Psoas muscle (tissue), 8 donors: ENCODE measurements around the gene SPRED1. TPM values are rescaled to one million over a fixed set of nuclear protein-coding genes. Genes with fewer than 3 reads are reported as not detected.

Source experiments
- ATAC-seq, 4 donors: fragments of 200-7000 bp; cut with Tn5 transposase; one replicate each; pipeline ENCODE4 v1.9.1; 2020; ENCODE audit warnings: moderate library complexity in 3 of 4, mild to moderate bottlenecking in 2 of 4
- DNase-seq, 2 donors: peaks; one replicate each; pipeline ENCODE4 v3.0.0-alpha.2; 2020
- H3K27ac ChIP-seq: fragments of 200-600 bp; one replicate; pipeline ENCODE4 v1.8.0; 2022
- H3K27me3 ChIP-seq, 3 donors: fragments of 200-600 bp in 1 of 3; one replicate each; pipeline versions ENCODE4 v1.6.1 to v1.8.0; 2013 to 2022; ENCODE audit warnings: low read length in 2 of 3, mild to moderate bottlenecking in 2 of 3, moderate library complexity in 1 of 3; ENCODE audit not compliant: insufficient read depth in 3 of 3
- H3K36me3 ChIP-seq, 2 donors: fragments of 200-600 bp in 1 of 2; one replicate each; pipeline versions ENCODE4 v1.6.1 to v1.8.0; 2013 to 2022; ENCODE audit warnings: low read depth in 1 of 2, mild to moderate bottlenecking in 1 of 2, moderate library complexity in 1 of 2; ENCODE audit not compliant: insufficient read depth in 1 of 2
- H3K4me1 ChIP-seq: fragments of 200-600 bp; one replicate; pipeline ENCODE4 v1.8.0; 2022
- H3K4me3 ChIP-seq: fragments of 200-600 bp; one replicate; pipeline ENCODE4 v1.8.0; 2022; ENCODE audit warnings: mild to moderate bottlenecking
- H3K9me3 ChIP-seq: fragments of 200-600 bp; one replicate; pipeline ENCODE4 v1.8.0; 2022
- WGBS, 3 donors: extraction: QIAGEN DNeasy Blood & Tissue Kit; methylation state at CpG; one replicate each; pipeline versions ENCODE4 v1.1.6 to v1.1.7; 2013; 5-methylcytosine and 5-hydroxymethylcytosine counted together
- intact Hi-C, 2 donors: fragments of 100-400 bp; cut with DNase I; formaldehyde crosslinking; loops; one replicate each; pipeline versions ENCODE4 v1.11.0 to v1.14.2; 2022
- polyA plus RNA-seq, 3 donors: library from polyadenylated mRNA; stranded (reverse); fragments of 200-250 nt; gene quantifications; one replicate each; pipeline ENCODE4 v1.2.3, GENCODE V29; 2013
- total RNA-seq, 4 donors: library from RNA; stranded (reverse); fragmentation: NEBNext Ultra II Directional in 2 of 4; extraction: Animal tissue kit (Norgen Biotek cat#: 25700) in 2 of 4; gene quantifications; one replicate each; pipeline versions ENCODE4 v1.2.1 to v1.2.4, GENCODE V29; 2021 to 2023
- TF ChIP-seq, protein P1 (sequence below): fragments of 200-600 bp; IDR thresholded peaks from one replicate; pipeline ENCODE4 v1.8.0; 2022; ENCODE audit warnings: antibody characterized with exemption
- donor health status: healthy with polysubstance abuse.
- donor health status: DM: no; HTN: no; CAD: no; lungs with moderate emphysema.
- donor health status: Bipolar disorder and iron deficiency.
- donor health status: healthy.
- donor health status: DM: yes; HTN: yes; CAD: no.
- donor health status: DM: no; HTN: no; CAD: no.
- donor health status: DM: no; HTN: no; CAD: no.
- donor health status: DM: yes; HTN: yes; CAD: no.

Gene SPRED1
- total and polyA plus RNA-seq, 7 donors, result 0.98 to 7.1 (median 4.2) TPM

DNA sequence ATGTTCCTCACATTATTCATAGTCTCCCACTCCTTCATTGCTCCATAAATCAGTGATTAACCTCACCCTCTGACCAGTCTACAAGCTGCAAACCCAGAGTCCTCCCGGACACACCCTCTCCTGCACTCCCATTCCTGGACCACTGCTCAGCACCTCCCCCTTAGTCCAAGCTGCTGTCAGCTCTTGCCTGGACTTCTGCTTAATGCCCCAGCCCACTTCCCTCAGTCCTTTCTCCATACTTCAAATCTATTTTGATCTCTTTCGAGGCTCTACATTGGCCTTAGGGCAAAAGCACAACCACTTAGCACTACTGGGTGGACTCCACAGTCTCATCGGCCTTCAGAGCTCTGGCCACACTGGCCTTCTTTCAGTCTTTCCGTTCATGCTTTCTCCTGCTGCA, 121.9 kb downstream of the SPRED1 start:
- Histone ChIP-seq H3K27ac (no peak overlapping the region), H3K36me3 (no peaks in the 10 kb centered on the region), H3K4me1 (peaks cover 7% of the 10 kb centered on the region), H3K4me3 (no peak overlapping the region), H3K27me3 (no peaks in the 10 kb centered on the region), H3K9me3 (no peaks in the 10 kb centered on the region)
- intact Hi-C loops, result no loop called here
- 49 to 63% (median 62%) methylated on average over 4 of the region's 4 CpGs for WGBS, 3 donors
- peak in 1 of 4 donors; percentile 35 for ATAC-seq
- TF ChIP-seq, protein P1, sequence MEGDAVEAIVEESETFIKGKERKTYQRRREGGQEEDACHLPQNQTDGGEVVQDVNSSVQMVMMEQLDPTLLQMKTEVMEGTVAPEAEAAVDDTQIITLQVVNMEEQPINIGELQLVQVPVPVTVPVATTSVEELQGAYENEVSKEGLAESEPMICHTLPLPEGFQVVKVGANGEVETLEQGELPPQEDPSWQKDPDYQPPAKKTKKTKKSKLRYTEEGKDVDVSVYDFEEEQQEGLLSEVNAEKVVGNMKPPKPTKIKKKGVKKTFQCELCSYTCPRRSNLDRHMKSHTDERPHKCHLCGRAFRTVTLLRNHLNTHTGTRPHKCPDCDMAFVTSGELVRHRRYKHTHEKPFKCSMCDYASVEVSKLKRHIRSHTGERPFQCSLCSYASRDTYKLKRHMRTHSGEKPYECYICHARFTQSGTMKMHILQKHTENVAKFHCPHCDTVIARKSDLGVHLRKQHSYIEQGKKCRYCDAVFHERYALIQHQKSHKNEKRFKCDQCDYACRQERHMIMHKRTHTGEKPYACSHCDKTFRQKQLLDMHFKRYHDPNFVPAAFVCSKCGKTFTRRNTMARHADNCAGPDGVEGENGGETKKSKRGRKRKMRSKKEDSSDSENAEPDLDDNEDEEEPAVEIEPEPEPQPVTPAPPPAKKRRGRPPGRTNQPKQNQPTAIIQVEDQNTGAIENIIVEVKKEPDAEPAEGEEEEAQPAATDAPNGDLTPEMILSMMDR, result no peak
- DNase-seq, result no peak

DNA sequence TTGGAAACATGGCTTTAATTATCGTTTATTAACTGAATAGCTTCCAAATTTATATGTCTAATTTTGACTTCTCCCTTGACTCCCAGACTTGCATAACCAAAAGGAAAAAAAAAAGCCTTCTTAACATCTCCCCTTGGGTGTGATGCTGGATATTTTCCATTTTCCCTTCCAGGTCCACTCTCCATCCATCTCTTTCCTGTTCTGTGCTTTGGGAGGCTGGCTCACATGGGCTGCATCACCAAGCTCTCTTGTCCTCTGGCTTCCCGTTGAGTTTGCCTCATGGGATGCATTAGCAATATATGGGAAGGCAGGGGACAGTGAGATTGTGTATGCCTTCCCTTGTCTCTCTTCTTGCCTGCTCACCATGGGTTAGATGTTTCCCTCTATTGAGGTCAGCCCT, 123.4 kb downstream of the SPRED1 start:
- ATAC-seq (no peak), DNase-seq (no peak)
- Histone ChIP-seq H3K36me3 (no peaks in the 10 kb centered on the region), H3K27ac (peak overlapping the region; percentile 13), H3K4me1 (peaks cover 7% of the 10 kb centered on the region), H3K9me3 (no peaks in the 10 kb centered on the region), H3K27me3 (no peaks in the 10 kb centered on the region), H3K4me3 (no peak overlapping the region)
- intact Hi-C loops, result no loop called here
- WGBS, 3 donors, result 65 to 67% (median 67%) methylated on average over 2 of the region's 2 CpGs
- TF ChIP-seq, protein P1, result no peak

DNA sequence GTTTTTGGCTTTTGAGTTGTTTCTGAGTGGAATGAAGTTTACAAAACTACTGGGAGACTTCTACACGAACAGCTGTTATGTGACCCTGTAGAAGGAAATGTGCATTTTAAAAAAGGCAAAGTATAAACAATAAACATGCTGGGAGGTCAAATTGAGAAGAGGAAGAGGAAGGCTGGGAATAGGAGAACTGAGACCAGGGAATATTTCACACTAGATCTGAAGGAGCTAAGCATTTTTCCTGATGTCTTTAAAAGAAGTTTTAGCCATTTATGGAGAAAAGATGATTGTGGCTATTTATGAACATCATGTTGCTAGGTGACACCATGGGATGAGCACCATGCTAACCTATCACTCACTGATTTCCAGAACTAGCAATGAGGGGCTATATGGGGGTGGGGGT, 125.0 kb downstream of the SPRED1 start:
- Histone ChIP-seq H3K4me1 (peaks cover 7% of the 10 kb centered on the region), H3K9me3 (no peaks in the 10 kb centered on the region), H3K4me3 (no peak overlapping the region), H3K27me3 (no peaks in the 10 kb centered on the region), H3K36me3 (no peaks in the 10 kb centered on the region), H3K27ac (peak overlapping the region; percentile 33)
- DNase-seq, result no peak
- ATAC-seq, result no peak
- intact Hi-C loops, result no loop called here
- TF ChIP-seq, protein P1, result no peak
- 15 to 37% (median 15%) methylated on average over 1 of the region's 1 CpG for WGBS, 3 donors

DNA sequence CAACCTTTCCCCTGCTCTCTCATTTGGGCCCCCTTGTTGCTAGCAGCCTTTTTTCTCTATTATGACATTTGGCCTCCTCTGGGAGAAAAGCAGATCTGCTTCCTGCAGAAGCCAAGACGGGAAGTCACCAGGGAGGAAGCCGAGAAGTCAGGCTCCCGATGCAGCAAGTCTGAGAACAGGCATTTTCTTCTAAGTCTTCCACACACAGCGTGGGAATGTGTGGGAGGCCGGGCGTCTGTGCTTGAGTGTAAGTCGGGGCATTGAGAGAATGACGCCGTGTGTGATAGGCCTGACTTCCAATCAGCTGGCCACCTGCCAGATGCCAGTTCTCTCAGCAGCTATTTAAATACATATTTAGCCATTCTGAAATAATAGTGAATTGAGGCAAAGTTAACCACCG, 125.5 kb downstream of the SPRED1 start:
- peak; percentile 47 to 63 for DNase-seq
- intact Hi-C loops, result no loop called here
- TF ChIP-seq, protein P1, result no peak
- no peaks in the 10 kb centered on the region for H3K9me3 ChIP-seq
- no peaks in the 10 kb centered on the region for H3K27me3 ChIP-seq
- no peaks in the 10 kb centered on the region for H3K36me3 ChIP-seq
- 12 to 20% (median 16%) methylated on average over 10 of the region's 10 CpGs for WGBS, 3 donors
- H3K4me1 ChIP-seq, result peaks cover 7% of the 10 kb centered on the region
- H3K4me3 ChIP-seq, result no peak overlapping the region
- H3K27ac ChIP-seq, result peak overlapping the region; percentile 33
- ATAC-seq, result peak in 2 of 4 donors; percentile 40 to 47

DNA sequence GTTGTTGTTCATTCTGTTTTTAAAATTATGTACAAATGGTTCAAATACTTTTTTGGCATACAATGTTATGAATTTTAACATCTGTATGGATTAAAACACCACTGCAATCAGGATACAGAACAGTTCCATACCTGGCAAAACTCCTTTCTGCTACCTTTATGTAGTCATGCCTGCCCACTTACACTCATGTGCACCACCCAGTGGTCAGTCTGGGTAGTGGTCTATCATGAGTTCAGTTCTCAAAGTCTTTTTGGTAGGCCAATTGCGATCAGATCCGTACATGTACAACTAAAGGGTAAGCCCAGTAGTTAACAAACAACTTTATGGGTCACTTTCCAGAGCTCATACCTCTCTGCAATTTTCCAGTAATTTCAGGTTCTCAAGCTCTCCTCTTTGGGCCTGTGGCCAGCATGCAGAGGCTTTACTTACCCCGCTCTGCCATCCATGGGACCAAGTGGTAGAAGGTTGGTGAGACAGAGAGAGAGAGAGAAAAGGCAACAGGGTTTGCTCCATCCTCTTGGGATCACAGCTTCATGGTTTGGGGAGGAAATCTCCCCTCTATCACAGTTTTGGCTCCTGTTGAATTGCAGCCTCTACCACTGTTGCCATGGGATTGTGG, 137.4 kb downstream of the SPRED1 start:
- Histone ChIP-seq H3K27me3 (no peaks in the 10 kb centered on the region), H3K27ac (no peak overlapping the region), H3K36me3 (no peaks in the 10 kb centered on the region), H3K4me3 (no peak overlapping the region), H3K4me1 (no peaks in the 10 kb centered on the region), H3K9me3 (no peaks in the 10 kb centered on the region)
- DNase-seq (peak; percentile 41 to 64), ATAC-seq (peak in 2 of 4 donors; percentile 53 to 66)
- TF ChIP-seq, protein P1, result peak; percentile 70
- WGBS, 3 donors, result 57 to 71% (median 59%) methylated on average over 3 of the region's 3 CpGs
- intact Hi-C loops, result no loop called here
